H1 (cell line): ENCODE results near the gene OVCH1. TPM values are rescaled to one million over a fixed set of nuclear protein-coding genes. Genes with fewer than 3 reads are reported as not detected.

Experiments used
- CTCF ChIA-PET: fragments of 300-600 bp; sonication (Branson Sonifier 250); formaldehyde crosslinking; loops from one replicate; lab custom pipeline; 2021; ENCODE audit not compliant: partially characterized antibody; lab: Charles Lee
- POLR2A ChIA-PET: fragments of 300-600 bp; sonication (Branson Sonifier 250); formaldehyde crosslinking; loops from one replicate; lab custom pipeline; 2021; ENCODE audit warnings: inconsistent platforms; ENCODE audit not compliant: partially characterized antibody; lab: Charles Lee
- DNase-seq, 2 experiments: peaks; one replicate each; pipeline versions ENCODE4 v3.0.0 to v3.0.0-alpha.2; 2010 to 2022; ENCODE audit warnings: low spot score in 2 of 2, low read depth in 1 of 2, mixed read lengths in 1 of 2
- FAIRE-seq: peaks from 2 replicates; lab custom pipeline; 2011; peaks lifted over from hg19 to GRCh38; lab: Jason Lieb, UNC
- H2AFZ ChIP-seq: 2 replicates; pipeline ENCODE4 v1.8.1; 2012; ENCODE audit warnings: low read length, inconsistent platforms
- H2AK5ac ChIP-seq: 2 replicates; pipeline ENCODE4 v1.6.1; 2013; ENCODE audit warnings: low read depth, low read length
- H2BK120ac ChIP-seq: replicated peaks from 2 replicates; pipeline ENCODE3; 2013; ENCODE audit warnings: low read depth, low read length, inconsistent platforms
- H2BK12ac ChIP-seq: 2 replicates; pipeline ENCODE4 v1.6.1; 2013; ENCODE audit warnings: low read depth, low read length
- H2BK15ac ChIP-seq: 2 replicates; pipeline ENCODE4 v1.6.1; 2013; ENCODE audit warnings: low read length
- H2BK20ac ChIP-seq: 2 replicates; pipeline ENCODE4 v1.6.1; 2013; ENCODE audit warnings: low read length
- H2BK5ac ChIP-seq: 2 replicates; pipeline ENCODE4 v1.6.1; 2013; ENCODE audit warnings: low read depth, low read length
- H3K14ac ChIP-seq: 2 replicates; pipeline ENCODE4 v1.6.1; 2013; ENCODE audit warnings: inconsistent platforms; ENCODE audit not compliant: insufficient read length
- H3K18ac ChIP-seq: 2 replicates; pipeline ENCODE4 v1.6.1; 2013; ENCODE audit warnings: low read length; ENCODE audit errors: extremely low read depth
- H3K23ac ChIP-seq: 2 replicates; pipeline ENCODE4 v1.6.1; 2013; ENCODE audit warnings: inconsistent platforms; ENCODE audit not compliant: insufficient read length
- H3K23me2 ChIP-seq: 2 replicates; pipeline ENCODE4 v1.6.1; 2013; ENCODE audit warnings: low read depth, low read length
- H3K27ac ChIP-seq: 2 replicates; pipeline ENCODE4 v1.6.1; 2011; ENCODE audit warnings: low read depth, low read length, inconsistent platforms
- H3K27me3 ChIP-seq, 4 experiments: replicated peaks in 1 of 4; 1 replicate in 1 of 4; 2 replicates in 3 of 4; pipeline versions ENCODE4 v1.6.1 to v1.8.1; 2011 to 2013; ENCODE audit warnings: low read length in 3 of 4, mild to moderate bottlenecking in 3 of 4, inconsistent platforms in 2 of 4, mixed read lengths in 2 of 4, moderate library complexity in 1 of 4; ENCODE audit not compliant: control insufficient read depth in 3 of 4, insufficient read depth in 3 of 4; ENCODE audit errors: extremely low read depth in 1 of 4
- H3K36me3 ChIP-seq, 4 experiments: 2 replicates each; pipeline versions ENCODE4 v1.6.1 to v1.8.1; 2011 to 2013; ENCODE audit warnings: mild to moderate bottlenecking in 4 of 4, low read length in 3 of 4, moderate library complexity in 2 of 4, control low read depth in 1 of 4, inconsistent platforms in 1 of 4; ENCODE audit not compliant: insufficient read depth in 4 of 4, control insufficient read depth in 2 of 4
- H3K4ac ChIP-seq: replicated peaks from 2 replicates; pipeline ENCODE3; 2013; ENCODE audit warnings: low read length, low read depth, mixed read lengths, inconsistent platforms; ENCODE audit not compliant: insufficient read length
- H3K4me1 ChIP-seq, 4 experiments: replicated peaks in 1 of 4; 1 replicate in 1 of 4; 2 replicates in 3 of 4; pipeline versions ENCODE4 v1.6.1 to v1.8.1; 2011 to 2013; ENCODE audit warnings: low read length in 3 of 4, inconsistent platforms in 2 of 4, mixed read lengths in 1 of 4; ENCODE audit not compliant: insufficient read depth in 4 of 4, control insufficient read depth in 3 of 4
- H3K4me2 ChIP-seq, 2 experiments: 2 replicates each; pipeline versions ENCODE4 v1.6.1 to v1.8.1; 2011 to 2013; ENCODE audit warnings: low read depth in 2 of 2, low read length in 2 of 2, control low read depth in 1 of 2, inconsistent platforms in 1 of 2, mild to moderate bottlenecking in 1 of 2; ENCODE audit not compliant: insufficient read depth in 1 of 2
- H3K4me3 ChIP-seq, 4 experiments: fragments of 200-600, 300-600 bp in 1 of 4; sonication (generic), shearing (Covaris generic), sonication (Bioruptor Twin) in 1 of 4; 2 replicates each; pipeline versions ENCODE4 v1.5.1 to v1.8.1; 2011 to 2016; ENCODE audit warnings: low read length in 4 of 4, low read depth in 3 of 4, control low read depth in 2 of 4, inconsistent platforms in 2 of 4, mild to moderate bottlenecking in 2 of 4, mixed read lengths in 1 of 4, moderate library complexity in 1 of 4; ENCODE audit not compliant: insufficient read depth in 2 of 4; ENCODE audit errors: extremely low read depth in 1 of 4
- H3K56ac ChIP-seq: replicated peaks from 2 replicates; pipeline ENCODE3; 2013; ENCODE audit warnings: low read depth, mild to moderate bottlenecking, mixed read lengths, low read length, inconsistent platforms; ENCODE audit not compliant: insufficient read length
- H3K79me1 ChIP-seq: 2 replicates; pipeline ENCODE4 v1.6.1; 2013; ENCODE audit warnings: low read depth, low read length, control low read depth
- H3K79me2 ChIP-seq, 2 experiments: 2 replicates each; pipeline versions ENCODE4 v1.6.1 to v1.8.1; 2012 to 2013; ENCODE audit warnings: low read length in 2 of 2, mild to moderate bottlenecking in 2 of 2, inconsistent platforms in 1 of 2; ENCODE audit not compliant: insufficient read depth in 2 of 2, control insufficient read depth in 1 of 2
- H3K9ac ChIP-seq, 4 experiments: replicated peaks in 1 of 4; 1 replicate in 1 of 4; 2 replicates in 3 of 4; pipeline versions ENCODE4 v1.6.1 to v1.8.1; 2011 to 2013; ENCODE audit warnings: low read depth in 3 of 4, low read length in 3 of 4, control low read depth in 2 of 4, mild to moderate bottlenecking in 2 of 4, moderate library complexity in 2 of 4, inconsistent platforms in 1 of 4; ENCODE audit errors: extremely low read depth in 1 of 4
- H3K9me3 ChIP-seq, 2 experiments: 2 replicates each; pipeline versions ENCODE4 v1.6.1 to v1.8.1; 2012 to 2013; ENCODE audit warnings: mild to moderate bottlenecking in 2 of 2, moderate library complexity in 2 of 2, control low read depth in 1 of 2, inconsistent platforms in 1 of 2, low read depth in 1 of 2, low read length in 1 of 2, mixed read lengths in 1 of 2; ENCODE audit not compliant: insufficient read depth in 2 of 2
- H4K20me1 ChIP-seq, 2 experiments: replicated peaks in 1 of 2; 2 replicates each; pipeline versions ENCODE3 to v1.8.1; 2011 to 2013; ENCODE audit warnings: inconsistent platforms in 2 of 2, low read length in 2 of 2, mild to moderate bottlenecking in 1 of 2; ENCODE audit not compliant: insufficient read depth in 2 of 2, control insufficient read depth in 1 of 2
- H4K5ac ChIP-seq: 2 replicates; pipeline ENCODE4 v1.6.1; 2013; ENCODE audit warnings: low read length, low read depth, mixed read lengths, inconsistent platforms; ENCODE audit not compliant: insufficient read length
- H4K8ac ChIP-seq: 2 replicates; pipeline ENCODE4 v1.8.0; 2013; ENCODE audit warnings: mild to moderate bottlenecking, moderate library complexity, low read length, inconsistent platforms; ENCODE audit not compliant: insufficient read depth; ENCODE audit errors: extremely low read depth
- H4K91ac ChIP-seq: replicated peaks from 2 replicates; pipeline ENCODE3; 2013; ENCODE audit warnings: low read length, mixed read lengths, inconsistent platforms; ENCODE audit not compliant: insufficient read length
- KDM1A ChIP-seq: fragments of 200-600, 300-600 bp; sonication (generic); IDR thresholded peaks from 2 replicates; pipeline ENCODE4 v1.7.1; 2016; ENCODE audit warnings: mild to moderate bottlenecking, low read length, borderline replicate concordance
- RAD21 ChIP-seq, 2 experiments: IDR thresholded peaks in 1 of 2; conservative IDR thresholded peaks in 1 of 2; 2 replicates each; pipeline ENCODE4 v1.6.1; 2011; ENCODE audit warnings: low read depth in 2 of 2, low read length in 2 of 2, improper control_type of control experiment in 1 of 2, inconsistent platforms in 1 of 2, mild to moderate bottlenecking in 1 of 2, moderate library complexity in 1 of 2
- YY1 ChIP-seq: IDR thresholded peaks from 2 replicates; pipeline ENCODE4 v1.6.1; 2011; ENCODE audit warnings: low read depth, mild to moderate bottlenecking, low read length
- polyA plus RNA-seq, 7 experiments: library from polyadenylated mRNA; depleted of rRNA in 3 of 7; stranded (reverse) in 5 of 7; unstranded in 2 of 7; fragments of >200 nt in 5 of 7; fragments of 200-250 nt in 2 of 7; gene quantifications; 1 replicate in 5 of 7; 2 replicates in 1 of 7; 4 replicates in 1 of 7; pipeline versions ENCODE4 v1.2.1 to v1.2.3, GENCODE V29; 2011 to 2013; ENCODE audit warnings: missing spikeins in 2 of 7, mixed read lengths in 2 of 7
- total RNA-seq: library from RNA; stranded (reverse); fragmentation: NEBNext Ultra II Directional; extraction: Animal tissue kit (Norgen Biotek cat#: 25700); gene quantifications from 2 replicates; pipeline ENCODE4 v1.2.1, GENCODE V29; 2021
- TF ChIP-seq, protein P1 (sequence below), 3 experiments: IDR thresholded peaks; 1 replicate in 2 of 3; 2 replicates in 1 of 3; pipeline versions ENCODE4 v1.5.1 to v1.6.1; 2011; ENCODE audit warnings: low read length in 3 of 3, mild to moderate bottlenecking in 3 of 3, inconsistent platforms in 2 of 3, low read depth in 1 of 3, moderate library complexity in 1 of 3; ENCODE audit not compliant: insufficient read depth in 1 of 3; ENCODE audit errors: control extremely low read depth in 1 of 3

Gene OVCH1
- total and polyA plus RNA-seq, 2 of the 8 experiments (the other 6 are each of a cell fraction or from before 2014, with no cell fraction given), result 0.07 TPM; not detected in 1

DNA sequence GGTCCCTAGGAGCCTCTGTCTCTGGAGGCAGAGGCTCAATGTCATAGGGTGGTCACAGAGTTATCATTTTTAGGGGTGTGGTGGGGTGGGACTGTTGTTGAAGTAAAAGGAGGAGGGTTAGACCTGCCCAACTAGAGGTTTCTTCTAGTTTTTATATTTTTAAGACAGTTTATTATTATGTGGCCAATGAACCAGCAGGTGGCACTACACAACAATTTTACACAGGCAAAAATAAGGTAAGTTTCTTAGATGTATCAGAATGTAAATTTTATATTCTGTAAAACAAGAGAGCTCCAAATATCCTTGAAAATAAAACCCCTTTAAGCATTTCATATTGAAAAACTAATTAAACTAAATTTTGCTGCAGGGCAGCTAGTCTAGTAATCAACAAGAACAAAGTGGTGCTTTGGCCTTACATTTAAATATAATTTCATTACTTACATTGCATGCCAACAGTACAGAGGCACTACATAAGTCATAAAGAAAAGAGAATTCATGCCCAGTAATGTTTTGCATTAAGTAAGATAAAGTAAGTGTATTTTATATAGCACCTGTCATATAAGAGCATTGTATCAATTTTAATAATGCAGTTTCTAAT, 22.2 kb upstream of the OVCH1 start:
- H3K79me2 ChIP-seq, result no peaks in the 10 kb centered on the region
- H4K5ac ChIP-seq, result no peak overlapping the region
- H2BK20ac ChIP-seq, result no peak overlapping the region
- H3K79me1 ChIP-seq, result no peaks in the 10 kb centered on the region
- FAIRE-seq, result no peak
- H4K20me1 ChIP-seq, result no peaks in the 10 kb centered on the region
- no peak overlapping the region for H3K9ac ChIP-seq
- no peak overlapping the region for H2BK12ac ChIP-seq
- no peaks in the 10 kb centered on the region for H3K23me2 ChIP-seq
- no peak overlapping the region for H2BK15ac ChIP-seq
- no peak overlapping the region for H2AK5ac ChIP-seq
- no peak overlapping the region for H3K14ac ChIP-seq
- peaks cover 0 to 6% (median 1%) of the 10 kb centered on the region in 4 experiments; a peak in 3 of 8 replicates for H3K36me3 ChIP-seq
- no peak for DNase-seq
- no peaks in the 10 kb centered on the region for H3K4me1 ChIP-seq
- TF ChIP-seq, protein P1, sequence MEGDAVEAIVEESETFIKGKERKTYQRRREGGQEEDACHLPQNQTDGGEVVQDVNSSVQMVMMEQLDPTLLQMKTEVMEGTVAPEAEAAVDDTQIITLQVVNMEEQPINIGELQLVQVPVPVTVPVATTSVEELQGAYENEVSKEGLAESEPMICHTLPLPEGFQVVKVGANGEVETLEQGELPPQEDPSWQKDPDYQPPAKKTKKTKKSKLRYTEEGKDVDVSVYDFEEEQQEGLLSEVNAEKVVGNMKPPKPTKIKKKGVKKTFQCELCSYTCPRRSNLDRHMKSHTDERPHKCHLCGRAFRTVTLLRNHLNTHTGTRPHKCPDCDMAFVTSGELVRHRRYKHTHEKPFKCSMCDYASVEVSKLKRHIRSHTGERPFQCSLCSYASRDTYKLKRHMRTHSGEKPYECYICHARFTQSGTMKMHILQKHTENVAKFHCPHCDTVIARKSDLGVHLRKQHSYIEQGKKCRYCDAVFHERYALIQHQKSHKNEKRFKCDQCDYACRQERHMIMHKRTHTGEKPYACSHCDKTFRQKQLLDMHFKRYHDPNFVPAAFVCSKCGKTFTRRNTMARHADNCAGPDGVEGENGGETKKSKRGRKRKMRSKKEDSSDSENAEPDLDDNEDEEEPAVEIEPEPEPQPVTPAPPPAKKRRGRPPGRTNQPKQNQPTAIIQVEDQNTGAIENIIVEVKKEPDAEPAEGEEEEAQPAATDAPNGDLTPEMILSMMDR (IDR thresholded peaks at IDR 0.05; ENCODE audit: control extremely low read depth in 1 of 3, insufficient read depth in 1 of 3, low read depth in 1 of 3, low read length in 3 of 3), result peak in 2 of 3 experiments; percentile 19 to 28; a peak in 2 of 4 replicates
- TF ChIP-seq YY1 (no peak), RAD21 (IDR thresholded peaks at IDR 0.05 in 1 of 2, conservative IDR thresholded peaks at IDR 0.05 in 1 of 2; ENCODE audit: low read depth in 2 of 2, low read length in 2 of 2) (peak; percentile 58 to 71), KDM1A (no peak)
- CTCF ChIA-PET, result interaction anchor here (0.7 to 4.3 kb wide), 24 partner anchors 8 to 1183 kb away, joined by 3 to 25 read pairs (median 3); no protein-coding TSS in a partner anchor
- H3K4ac ChIP-seq, result no peak overlapping the region
- H2BK5ac ChIP-seq, result no peak overlapping the region
- H3K4me2 ChIP-seq, result no peak overlapping the region
- no peak overlapping the region for H3K27ac ChIP-seq
- H3K4me3 ChIP-seq, result no peak overlapping the region
- H3K9me3 ChIP-seq, result no peaks in the 10 kb centered on the region
- no peak overlapping the region for H4K8ac ChIP-seq
- H3K18ac ChIP-seq, result no peak overlapping the region
- POLR2A ChIA-PET, result no interaction called here
- no peak overlapping the region for H3K23ac ChIP-seq
- H3K56ac ChIP-seq, result no peak overlapping the region
- no peak overlapping the region for H4K91ac ChIP-seq
- no peaks in the 10 kb centered on the region for H3K27me3 ChIP-seq
- H2BK120ac ChIP-seq, result no peak overlapping the region
- no peak overlapping the region for H2AFZ ChIP-seq
